EH (cell line): ENCODE results near the gene HDDC3.

Experiments used
- DNase-seq: peaks from one replicate; pipeline ENCODE4 v3.0.0-alpha.2; 2015; ENCODE audit warnings: low read depth

Gene HDDC3

GRCh38 chr15:90931828-90932659 lies at the start of gene HDDC3:
TSS of gene HDDC3 (minus strand) at chr15:90932549. CDS start at chr15:90932540, 9 bp downstream.
- DNase-seq, result peak; percentile 83

DNA sequence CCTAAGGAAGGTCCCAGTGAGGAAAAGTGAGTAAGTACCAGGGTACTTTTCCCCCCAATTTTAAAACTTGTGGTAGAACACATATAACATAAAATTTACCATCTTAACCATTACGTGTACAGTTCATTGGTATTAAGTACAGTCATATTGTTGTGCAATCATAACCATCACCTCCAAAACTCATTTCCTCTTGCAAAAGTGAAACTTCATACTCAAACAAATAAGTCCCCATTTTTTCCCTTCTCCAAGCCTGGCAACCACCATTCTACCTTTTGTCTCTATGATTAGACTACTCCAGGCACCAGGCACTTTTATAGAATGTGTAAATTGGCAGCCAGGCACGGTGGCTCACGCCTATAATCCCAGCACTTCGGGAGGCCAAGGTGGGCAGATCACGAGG lies 49.8 kb upstream of the HDDC3 start:
- DNase-seq, result peak; percentile 44

- no peak for DNase-seq
Measured at GRCh38 chr15:90981681-90982080, 49.3 kb upstream of the HDDC3 start.

- DNase-seq, result no peak
Measured at GRCh38 chr15:90979582-90979981, 47.2 kb upstream of the HDDC3 start.

GRCh38 chr15:90974216-90974615 lies 41.9 kb upstream of the HDDC3 start:
- DNase-seq, result no peak

GRCh38 chr15:90972133-90972532 lies 39.8 kb upstream of the HDDC3 start:
- DNase-seq, result no peak

- no peak for DNase-seq
Measured at GRCh38 chr15:90970274-90970673, 37.9 kb upstream of the HDDC3 start.

- no peak for DNase-seq
Measured at GRCh38 chr15:90968434-90968833, 36.1 kb upstream of the HDDC3 start.

DNA sequence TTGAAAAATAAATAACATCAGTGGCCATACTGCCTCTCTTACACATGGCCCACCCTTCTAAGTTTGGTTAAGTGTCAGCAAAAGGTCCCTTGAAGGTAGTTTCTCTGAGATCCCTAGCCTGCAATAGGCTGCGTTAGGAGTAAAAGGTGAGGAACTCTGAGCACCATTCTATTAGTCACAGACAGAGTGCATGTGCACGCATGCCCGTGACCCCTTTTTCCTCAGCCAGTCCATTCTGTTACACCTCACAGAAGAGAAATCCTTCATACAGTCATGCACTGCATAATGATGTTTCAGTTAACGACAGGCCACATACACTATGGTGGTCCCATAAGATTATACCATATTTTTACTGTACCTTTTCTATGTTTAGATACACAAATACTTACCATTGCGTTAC lies 34.9 kb upstream of the HDDC3 start:
- DNase-seq, result no peak

GRCh38 chr15:90966262-90966661 lies 33.9 kb upstream of the HDDC3 start:
- no peak for DNase-seq

- DNase-seq, result no peak
Measured at GRCh38 chr15:90962021-90962420, 29.7 kb upstream of the HDDC3 start.

DNA sequence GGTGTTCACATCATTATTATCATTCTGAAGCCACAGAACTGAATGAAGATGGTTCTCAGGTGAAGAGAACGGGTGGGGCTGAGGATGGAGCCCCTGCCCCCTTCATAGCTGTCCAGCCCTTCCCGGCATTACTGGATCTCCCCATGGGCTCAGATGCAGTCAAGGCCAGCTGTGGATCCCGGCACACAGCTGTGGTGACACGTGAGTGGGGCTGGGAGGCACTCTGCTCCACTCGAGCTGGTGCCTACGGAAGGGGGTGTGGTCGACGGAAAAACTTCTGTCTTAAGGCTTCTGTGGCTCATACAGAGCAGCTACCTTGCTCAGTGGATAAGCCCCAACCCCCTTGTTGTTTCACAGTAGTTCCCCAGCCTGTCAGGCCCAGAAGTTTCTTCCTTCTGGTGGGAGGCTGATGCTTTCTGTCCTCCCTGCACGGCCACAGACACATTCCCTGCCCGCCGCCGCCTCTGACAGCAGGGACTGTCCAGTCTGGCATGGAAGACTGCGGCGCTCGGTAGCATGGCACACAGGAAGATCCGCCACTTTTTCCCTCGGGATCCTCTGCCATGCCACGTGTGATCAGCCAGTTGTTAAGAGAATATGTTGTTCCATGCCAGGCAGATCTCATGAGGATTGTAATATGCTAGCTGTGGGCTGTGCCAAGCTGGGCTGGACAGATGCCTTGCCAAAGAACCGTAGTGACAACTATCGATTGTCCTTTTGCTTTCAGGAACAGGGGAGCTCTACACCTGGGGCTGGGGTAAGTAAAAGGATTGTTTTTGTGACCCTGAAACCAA lies 28.1 kb upstream of the HDDC3 start:
- DNase-seq, result no peak

- DNase-seq, result peak; percentile 60
Measured at GRCh38 chr15:90959894-90960293, 27.5 kb upstream of the HDDC3 start.

- DNase-seq, result no peak
Measured at GRCh38 chr15:90959028-90959595, 26.8 kb upstream of the HDDC3 start.

- DNase-seq, result no peak
Measured at GRCh38 chr15:90957791-90958190, 25.4 kb upstream of the HDDC3 start.

- peak; percentile 61 for DNase-seq
Measured at GRCh38 chr15:90957031-90957790, 24.9 kb upstream of the HDDC3 start.

- DNase-seq, result peak; percentile 76
Measured at GRCh38 chr15:90956274-90957030, 24.1 kb upstream of the HDDC3 start.

DNA sequence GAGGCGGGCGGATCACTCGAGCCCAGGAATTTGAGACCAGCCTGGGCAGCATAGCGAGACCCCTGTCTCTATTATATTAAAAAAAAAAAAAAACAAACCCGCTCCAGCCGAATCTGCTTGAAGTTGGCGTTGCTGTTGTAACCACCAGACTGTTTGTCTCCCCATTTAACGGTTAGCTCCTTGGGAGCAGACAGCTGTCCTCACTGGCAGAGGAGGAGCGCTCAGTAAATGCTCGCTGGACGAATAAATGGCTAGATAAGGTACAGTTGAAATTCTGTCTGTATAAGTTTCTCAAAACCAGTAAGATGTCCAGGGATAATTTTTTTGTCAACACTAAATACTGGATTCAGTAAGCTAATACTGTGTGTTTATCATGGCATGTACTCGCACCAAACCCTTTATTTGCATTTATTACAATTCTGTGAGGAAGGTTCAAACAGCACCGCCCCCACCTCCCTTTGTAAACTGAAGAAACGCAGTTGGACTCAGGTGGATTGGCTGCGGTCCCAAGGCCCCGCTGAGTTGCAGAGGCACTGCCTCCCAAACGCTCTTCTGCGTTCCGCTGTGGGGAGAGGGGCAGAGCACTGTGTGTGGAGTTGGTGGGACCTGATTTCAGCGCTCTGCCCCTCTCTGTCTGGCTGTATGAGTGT lies 23.4 kb upstream of the HDDC3 start:
- DNase-seq, result no peak

DNA sequence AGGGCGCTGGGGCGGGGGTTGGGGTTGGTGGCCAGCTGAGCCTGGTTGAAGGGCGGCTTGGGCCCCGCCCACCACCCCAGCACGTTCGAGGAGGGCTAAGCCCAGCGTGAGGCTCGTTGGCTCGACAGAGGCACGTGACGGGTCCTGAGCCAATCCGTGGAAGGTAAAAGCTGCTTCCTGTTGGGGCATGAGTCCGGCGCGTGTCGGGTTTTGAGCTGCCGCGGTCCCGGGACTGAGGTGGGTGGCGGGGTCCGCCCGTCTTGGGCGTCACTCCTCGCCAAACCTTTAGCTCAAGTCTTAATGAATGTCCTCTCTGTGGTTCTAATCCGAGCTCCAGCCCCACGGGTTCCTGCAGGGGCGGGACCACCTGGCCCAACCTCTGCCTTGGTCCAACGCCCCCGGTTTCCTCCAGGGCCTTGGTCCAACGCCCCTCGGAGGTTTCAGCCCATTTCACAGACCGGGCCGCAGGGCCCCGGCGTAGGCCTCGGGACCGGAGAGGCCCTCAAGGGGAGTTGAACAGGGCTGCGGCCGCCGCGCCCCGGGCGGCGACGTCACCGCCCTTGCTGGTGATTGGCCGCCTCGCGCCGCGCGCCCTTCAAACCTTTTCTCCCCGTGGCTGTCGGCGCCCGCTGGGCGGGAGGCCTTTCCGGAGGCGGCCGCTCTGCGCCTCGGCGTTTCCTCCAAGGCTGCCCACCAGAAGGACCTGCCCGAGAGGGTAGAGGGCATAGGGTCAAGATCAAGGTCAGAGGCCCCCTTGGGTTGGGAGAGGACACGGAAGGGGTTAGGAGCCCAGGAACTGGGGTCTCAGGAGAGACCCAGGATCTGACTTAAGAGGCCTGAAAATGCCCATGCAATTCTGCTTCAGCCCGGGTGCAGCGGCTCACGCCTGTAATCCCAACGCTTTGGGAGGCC lies 22.6 kb upstream of the HDDC3 start, which contains the start of gene RCCD1:
Gene RCCD1, plus strand, starts transcription at position 173 of the 912 bp plus-strand sequence. CDS start 1,851 bp downstream, outside the sequence.
- DNase-seq, result peak; percentile 96
